ENCODE results near the gene TEX30.

Gene TEX30

DNA sequence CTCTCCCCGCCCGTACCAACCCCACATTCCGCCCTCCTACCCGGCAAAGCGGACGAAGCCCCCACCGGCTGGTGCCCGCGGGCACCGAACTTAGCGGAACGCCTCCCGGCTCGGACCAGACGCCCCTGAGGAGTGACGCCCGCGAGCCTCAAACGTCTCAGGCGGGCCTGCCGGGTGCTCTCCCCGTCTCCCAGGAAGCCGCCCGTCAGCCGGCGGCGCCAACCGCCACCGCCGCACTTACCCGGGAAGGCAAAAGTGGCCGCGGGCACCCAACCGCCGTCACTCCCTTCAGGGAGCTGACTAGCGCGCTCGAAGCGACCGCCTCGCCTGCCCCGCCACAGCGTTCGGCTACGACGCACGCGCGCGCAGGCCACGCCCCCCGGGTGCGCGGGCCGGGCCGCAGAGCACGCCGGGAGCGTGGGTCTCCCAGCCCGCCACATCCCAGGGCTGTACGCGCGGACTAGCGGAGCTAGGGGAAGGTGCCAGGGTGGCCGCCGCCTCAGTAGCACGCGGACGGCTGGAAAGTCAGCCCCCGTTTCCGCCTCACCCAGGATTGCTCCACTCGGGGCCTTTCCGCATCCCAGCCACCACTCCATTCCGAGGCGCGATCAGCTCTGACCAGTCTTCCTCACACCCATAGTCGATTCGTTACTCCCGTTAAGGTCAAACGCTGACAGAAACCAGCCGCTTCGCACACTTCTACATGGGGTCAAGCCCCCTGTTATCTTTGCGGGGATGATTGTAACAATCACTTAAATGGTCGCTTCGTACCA, at the start of gene TEX30:
TEX30 (minus strand) TSS at position 346 of the 773 bp plus-strand sequence. CDS start 3,760 bp downstream, outside the sequence.
- Histone ChIP-seq H3K4me1 (ENCODE audit: control insufficient read depth, low read depth, low read length) (no peaks in the 10 kb centered on the region), H3K27ac (ENCODE audit: low read length) (no peak within 1 kb of the TSS)

DNA sequence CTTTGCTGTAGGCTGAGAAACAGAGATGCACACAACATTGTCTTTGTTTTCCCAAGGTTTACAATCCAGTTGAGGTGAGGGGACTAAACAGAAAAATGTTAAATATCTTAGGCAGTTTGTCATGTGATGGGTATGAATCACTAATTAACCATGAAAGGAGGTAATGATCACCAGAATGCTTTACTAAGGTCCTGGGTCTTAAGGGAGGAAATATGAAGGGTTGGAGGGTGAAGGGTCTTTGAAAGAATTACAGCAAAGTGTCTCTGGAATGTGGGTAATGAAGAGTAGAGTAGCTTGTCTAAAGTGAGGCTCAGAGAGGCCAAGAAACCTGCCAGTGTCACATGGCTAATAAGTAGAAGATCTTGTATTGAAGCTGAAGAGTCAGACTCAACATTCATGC, 44.3 kb upstream of the TEX30 start:
- no peak overlapping the region for H3K9ac ChIP-seq (ENCODE audit: low read length)
- no peaks in the 10 kb centered on the region for H3K27me3 ChIP-seq (ENCODE audit: control insufficient read depth, insufficient read depth, low read length)
- H3K9me3 ChIP-seq (ENCODE audit: control insufficient read depth, low read depth, low read length), result no peaks in the 10 kb centered on the region
- H3K4me3 ChIP-seq (ENCODE audit: low read length), result no peak overlapping the region
- no peak overlapping the region for H3K27ac ChIP-seq (ENCODE audit: low read length)
- no peaks in the 10 kb centered on the region for H3K36me3 ChIP-seq (ENCODE audit: control insufficient read depth, low read depth, low read length)
- H3K4me1 ChIP-seq (ENCODE audit: control insufficient read depth, low read depth, low read length), result no peaks in the 10 kb centered on the region

More for the DNA sequence above, at the start of gene TEX30:
- Histone ChIP-seq H3K36me3 (ENCODE audit: control insufficient read depth, low read depth, low read length) (no peaks in the 10 kb centered on the region), H3K9ac (ENCODE audit: low read length) (peak within 1 kb of the TSS; percentile 58), H3K9me3 (ENCODE audit: control insufficient read depth, low read depth, low read length) (no peaks in the 10 kb centered on the region), H3K4me3 (ENCODE audit: low read length) (peak within 1 kb of the TSS; percentile 85), H3K27me3 (ENCODE audit: control insufficient read depth, insufficient read depth, low read length) (peaks cover 23% of the 10 kb centered on the region)

DNA sequence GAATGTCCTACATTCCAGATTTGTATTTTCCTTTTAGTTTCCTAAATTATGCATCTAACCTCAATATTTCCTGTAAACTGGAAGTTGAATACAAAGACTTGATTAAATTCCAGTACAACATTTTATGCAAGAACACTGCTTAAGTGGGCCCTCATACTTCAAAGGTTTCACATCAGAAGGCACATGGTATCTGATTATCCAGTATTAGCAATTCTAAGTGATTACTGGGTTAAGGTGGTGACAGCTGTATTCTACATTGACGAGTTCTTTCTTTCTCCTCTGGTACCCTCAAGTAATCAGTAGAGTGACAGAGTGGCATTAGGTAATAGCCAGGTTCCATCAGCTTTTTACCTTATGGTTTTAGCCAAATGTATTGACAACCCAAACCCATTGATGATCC, 43.7 kb upstream of the TEX30 start:
- H3K36me3 ChIP-seq (ENCODE audit: control insufficient read depth, low read depth, low read length), result no peaks in the 10 kb centered on the region
- H3K27me3 ChIP-seq (ENCODE audit: control insufficient read depth, insufficient read depth, low read length), result no peaks in the 10 kb centered on the region
- H3K4me3 ChIP-seq (ENCODE audit: low read length), result no peak overlapping the region
- peaks cover 3% of the 10 kb centered on the region for H3K4me1 ChIP-seq (ENCODE audit: control insufficient read depth, low read depth, low read length)
- no peak overlapping the region for H3K9ac ChIP-seq (ENCODE audit: low read length)
- H3K27ac ChIP-seq (ENCODE audit: low read length), result no peak overlapping the region
- H3K9me3 ChIP-seq (ENCODE audit: control insufficient read depth, low read depth, low read length), result no peaks in the 10 kb centered on the region

DNA sequence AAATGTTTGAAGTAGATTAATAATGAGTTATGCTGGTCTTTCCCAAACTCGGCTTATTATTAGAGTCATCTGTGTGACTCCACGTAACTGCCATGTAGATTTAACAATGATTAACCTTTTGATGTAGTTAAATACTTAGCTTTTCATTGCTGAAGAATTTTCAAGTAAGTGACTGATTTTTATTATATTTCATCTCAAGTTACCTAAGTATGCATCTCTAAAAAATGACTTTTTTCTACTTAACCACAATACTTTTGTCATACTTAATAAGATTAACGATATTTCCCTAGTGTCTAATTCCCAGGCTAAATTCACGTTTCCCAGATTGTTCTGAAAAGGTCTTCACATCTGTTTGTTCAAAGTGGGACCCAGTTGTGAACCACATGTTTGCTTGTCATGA, 43.1 kb upstream of the TEX30 start:
- Histone ChIP-seq H3K4me3 (ENCODE audit: low read length) (no peak overlapping the region), H3K4me1 (ENCODE audit: control insufficient read depth, low read depth, low read length) (peaks cover 3% of the 10 kb centered on the region), H3K36me3 (ENCODE audit: control insufficient read depth, low read depth, low read length) (no peaks in the 10 kb centered on the region), H3K27me3 (ENCODE audit: control insufficient read depth, insufficient read depth, low read length) (no peaks in the 10 kb centered on the region), H3K27ac (ENCODE audit: low read length) (no peak overlapping the region), H3K9ac (ENCODE audit: low read length) (no peak overlapping the region), H3K9me3 (ENCODE audit: control insufficient read depth, low read depth, low read length) (no peaks in the 10 kb centered on the region)

DNA sequence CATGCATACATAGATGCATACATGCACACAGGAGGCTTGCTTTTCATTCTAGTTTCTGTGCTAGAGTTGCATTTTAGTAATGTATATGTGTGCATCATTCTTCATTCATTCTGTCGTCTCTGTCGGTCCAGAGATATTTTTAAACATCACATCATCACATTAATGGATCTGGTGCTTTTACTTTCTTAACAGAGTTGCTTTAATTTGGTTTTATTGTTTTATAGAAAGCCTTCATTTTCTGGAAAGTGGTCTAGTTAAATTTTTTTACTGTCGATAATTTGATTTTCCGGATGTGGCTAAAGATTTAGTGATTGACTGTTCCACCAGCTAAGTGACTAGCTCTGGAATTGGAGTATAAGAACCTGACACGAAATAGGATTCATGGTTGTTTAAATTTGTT, 42.2 kb upstream of the TEX30 start:
- H3K4me3 ChIP-seq (ENCODE audit: low read length), result no peak overlapping the region
- H3K27me3 ChIP-seq (ENCODE audit: control insufficient read depth, insufficient read depth, low read length), result no peaks in the 10 kb centered on the region
- no peak overlapping the region for H3K27ac ChIP-seq (ENCODE audit: low read length)
- H3K4me1 ChIP-seq (ENCODE audit: control insufficient read depth, low read depth, low read length), result peaks cover 3% of the 10 kb centered on the region
- H3K9ac ChIP-seq (ENCODE audit: low read length), result no peak overlapping the region
- no peaks in the 10 kb centered on the region for H3K36me3 ChIP-seq (ENCODE audit: control insufficient read depth, low read depth, low read length)
- no peaks in the 10 kb centered on the region for H3K9me3 ChIP-seq (ENCODE audit: control insufficient read depth, low read depth, low read length)

DNA sequence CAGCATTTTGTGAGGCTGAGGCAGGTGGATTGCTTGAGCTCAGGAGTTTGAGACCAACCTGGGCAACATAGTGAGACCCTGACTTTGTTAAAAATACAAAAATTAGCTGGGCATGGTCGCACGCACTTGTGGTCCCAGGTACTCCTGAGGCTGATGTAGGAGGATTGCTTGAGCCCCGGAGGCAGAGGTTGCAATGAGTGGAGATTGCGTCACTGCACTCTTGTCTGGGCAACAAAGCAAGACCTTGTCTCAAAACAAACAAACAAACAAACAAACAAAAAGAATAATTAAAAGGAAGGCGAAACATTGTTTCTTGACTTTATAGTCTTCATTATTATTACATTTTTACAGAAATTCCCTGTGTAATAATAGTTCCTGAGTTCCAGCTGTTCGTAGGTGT, 41.2 kb upstream of the TEX30 start:
- Histone ChIP-seq H3K4me3 (ENCODE audit: low read length) (no peak overlapping the region), H3K27ac (ENCODE audit: low read length) (no peak overlapping the region), H3K9me3 (ENCODE audit: control insufficient read depth, low read depth, low read length) (no peaks in the 10 kb centered on the region), H3K4me1 (ENCODE audit: control insufficient read depth, low read depth, low read length) (peaks cover 3% of the 10 kb centered on the region), H3K36me3 (ENCODE audit: control insufficient read depth, low read depth, low read length) (no peaks in the 10 kb centered on the region), H3K9ac (ENCODE audit: low read length) (no peak overlapping the region), H3K27me3 (ENCODE audit: control insufficient read depth, insufficient read depth, low read length) (no peaks in the 10 kb centered on the region)

DNA sequence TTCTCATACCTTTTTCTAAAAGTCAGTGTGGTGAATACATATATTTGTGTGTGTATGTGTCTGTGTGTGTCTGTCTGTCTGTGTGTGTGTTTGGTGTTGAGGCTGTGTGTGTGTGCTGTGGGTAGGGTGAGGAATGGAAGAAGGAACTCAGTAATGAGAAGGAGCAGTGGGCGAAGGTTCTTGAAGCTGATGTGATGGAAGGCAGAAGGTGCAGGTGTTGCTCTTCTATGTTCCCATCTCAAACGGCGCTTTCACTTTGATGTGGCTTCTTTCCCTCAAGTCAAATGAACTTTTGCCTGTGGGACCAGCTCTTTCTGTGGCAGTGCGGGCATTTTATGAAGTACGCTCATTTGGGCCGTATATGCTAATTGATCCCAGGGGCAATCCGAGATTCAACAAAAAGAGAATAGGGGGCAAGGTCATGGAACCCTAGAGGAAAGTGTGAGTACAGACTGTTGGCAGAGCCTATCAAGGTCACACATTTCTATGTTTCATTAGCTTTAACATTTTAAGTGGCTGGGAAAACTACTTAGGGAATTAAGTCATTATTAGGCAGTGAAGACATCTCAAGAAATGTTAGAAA, 40.5 kb upstream of the TEX30 start:
- no peaks in the 10 kb centered on the region for H3K9me3 ChIP-seq (ENCODE audit: control insufficient read depth, low read depth, low read length)
- no peak overlapping the region for H3K4me3 ChIP-seq (ENCODE audit: low read length)
- H3K27ac ChIP-seq (ENCODE audit: low read length), result no peak overlapping the region
- H3K27me3 ChIP-seq (ENCODE audit: control insufficient read depth, insufficient read depth, low read length), result no peaks in the 10 kb centered on the region
- H3K36me3 ChIP-seq (ENCODE audit: control insufficient read depth, low read depth, low read length), result no peaks in the 10 kb centered on the region
- H3K9ac ChIP-seq (ENCODE audit: low read length), result no peak overlapping the region
- H3K4me1 ChIP-seq (ENCODE audit: control insufficient read depth, low read depth, low read length), result peaks cover 3% of the 10 kb centered on the region

DNA sequence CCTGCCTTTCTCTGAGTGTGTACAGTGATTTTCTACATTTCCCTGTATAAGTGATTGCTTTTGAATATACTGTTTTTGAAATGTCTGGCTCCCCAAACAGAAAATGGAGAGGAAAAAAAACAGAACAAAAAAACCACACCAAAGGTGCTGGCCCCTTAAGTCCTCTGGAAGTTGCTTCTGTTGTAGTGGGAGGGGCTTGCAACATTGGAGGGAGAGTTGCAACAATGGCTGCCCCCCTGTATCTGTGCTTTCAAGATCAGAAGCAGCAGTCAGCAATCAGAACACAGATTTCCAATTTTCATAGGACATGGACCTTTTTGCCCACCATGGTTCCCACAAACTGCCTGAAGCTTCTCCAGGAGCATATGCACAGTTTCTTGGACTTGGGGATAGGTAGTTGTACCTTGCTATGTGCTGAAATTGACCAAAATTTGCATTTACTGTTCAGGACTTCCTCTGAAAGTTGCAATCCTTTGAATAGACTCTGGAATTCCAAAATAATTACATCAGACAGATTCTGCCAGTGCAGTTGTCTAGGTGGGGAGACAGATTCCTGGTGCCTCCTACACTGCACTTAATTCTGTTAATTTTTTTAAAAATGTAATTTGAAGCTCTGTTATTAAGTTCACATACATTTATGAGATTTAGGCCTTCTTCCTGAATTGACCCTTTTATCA, 39.2 kb upstream of the TEX30 start:
- H3K4me1 ChIP-seq (ENCODE audit: control insufficient read depth, low read depth, low read length), result peaks cover 3% of the 10 kb centered on the region
- no peak overlapping the region for H3K27ac ChIP-seq (ENCODE audit: low read length)
- no peaks in the 10 kb centered on the region for H3K9me3 ChIP-seq (ENCODE audit: control insufficient read depth, low read depth, low read length)
- no peak overlapping the region for H3K4me3 ChIP-seq (ENCODE audit: low read length)
- H3K27me3 ChIP-seq (ENCODE audit: control insufficient read depth, insufficient read depth, low read length), result no peaks in the 10 kb centered on the region
- no peak overlapping the region for H3K9ac ChIP-seq (ENCODE audit: low read length)
- H3K36me3 ChIP-seq (ENCODE audit: control insufficient read depth, low read depth, low read length), result no peaks in the 10 kb centered on the region

DNA sequence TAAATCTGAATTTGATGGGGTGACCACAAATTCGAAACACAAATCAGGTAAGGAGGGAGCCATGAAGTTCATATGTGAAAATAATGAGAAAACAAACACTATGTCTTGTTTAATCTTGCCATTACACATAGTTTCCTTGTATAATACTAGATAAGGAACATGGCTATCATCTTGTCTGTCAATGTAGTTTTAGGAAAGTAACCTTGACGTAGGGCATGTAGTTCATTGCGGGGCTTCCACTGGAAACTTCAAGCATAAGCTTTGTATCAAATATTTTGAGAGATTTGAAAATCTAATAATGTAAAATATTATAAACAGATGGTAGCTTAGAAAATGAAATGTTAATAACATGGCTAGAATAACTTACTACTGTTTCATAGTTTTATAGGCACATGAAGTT, 34.1 kb upstream of the TEX30 start:
- no peak overlapping the region for H3K9ac ChIP-seq (ENCODE audit: low read length)
- peaks cover 1% of the 10 kb centered on the region for H3K4me1 ChIP-seq (ENCODE audit: control insufficient read depth, low read depth, low read length)
- H3K27me3 ChIP-seq (ENCODE audit: control insufficient read depth, insufficient read depth, low read length), result no peaks in the 10 kb centered on the region
- H3K9me3 ChIP-seq (ENCODE audit: control insufficient read depth, low read depth, low read length), result no peaks in the 10 kb centered on the region
- H3K36me3 ChIP-seq (ENCODE audit: control insufficient read depth, low read depth, low read length), result no peaks in the 10 kb centered on the region
- no peak overlapping the region for H3K27ac ChIP-seq (ENCODE audit: low read length)
- H3K4me3 ChIP-seq (ENCODE audit: low read length), result no peak overlapping the region

DNA sequence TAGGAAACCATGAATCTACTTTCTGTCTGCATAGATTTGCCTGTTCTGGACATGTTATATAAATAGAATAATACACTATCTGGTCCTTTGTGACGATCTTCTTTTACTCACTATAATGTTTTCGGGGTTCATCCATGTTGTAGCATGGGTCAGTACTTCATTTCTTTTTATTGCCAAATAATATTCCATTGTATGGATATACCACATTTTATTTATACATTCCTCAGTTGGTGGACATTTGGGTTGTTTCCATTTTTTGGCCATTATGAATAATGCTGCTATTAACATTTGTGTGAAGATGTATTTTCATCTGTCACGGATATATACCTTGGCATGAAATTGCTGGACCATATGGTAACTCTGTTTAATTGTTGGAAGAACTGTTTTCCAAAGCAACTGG, 32.1 kb upstream of the TEX30 start:
- H3K4me1 ChIP-seq (ENCODE audit: control insufficient read depth, low read depth, low read length), result no peaks in the 10 kb centered on the region
- H3K4me3 ChIP-seq (ENCODE audit: low read length), result no peak overlapping the region
- H3K9ac ChIP-seq (ENCODE audit: low read length), result no peak overlapping the region
- H3K27me3 ChIP-seq (ENCODE audit: control insufficient read depth, insufficient read depth, low read length), result peaks cover 5% of the 10 kb centered on the region
- H3K27ac ChIP-seq (ENCODE audit: low read length), result no peak overlapping the region
- H3K9me3 ChIP-seq (ENCODE audit: control insufficient read depth, low read depth, low read length), result no peaks in the 10 kb centered on the region
- no peaks in the 10 kb centered on the region for H3K36me3 ChIP-seq (ENCODE audit: control insufficient read depth, low read depth, low read length)

DNA sequence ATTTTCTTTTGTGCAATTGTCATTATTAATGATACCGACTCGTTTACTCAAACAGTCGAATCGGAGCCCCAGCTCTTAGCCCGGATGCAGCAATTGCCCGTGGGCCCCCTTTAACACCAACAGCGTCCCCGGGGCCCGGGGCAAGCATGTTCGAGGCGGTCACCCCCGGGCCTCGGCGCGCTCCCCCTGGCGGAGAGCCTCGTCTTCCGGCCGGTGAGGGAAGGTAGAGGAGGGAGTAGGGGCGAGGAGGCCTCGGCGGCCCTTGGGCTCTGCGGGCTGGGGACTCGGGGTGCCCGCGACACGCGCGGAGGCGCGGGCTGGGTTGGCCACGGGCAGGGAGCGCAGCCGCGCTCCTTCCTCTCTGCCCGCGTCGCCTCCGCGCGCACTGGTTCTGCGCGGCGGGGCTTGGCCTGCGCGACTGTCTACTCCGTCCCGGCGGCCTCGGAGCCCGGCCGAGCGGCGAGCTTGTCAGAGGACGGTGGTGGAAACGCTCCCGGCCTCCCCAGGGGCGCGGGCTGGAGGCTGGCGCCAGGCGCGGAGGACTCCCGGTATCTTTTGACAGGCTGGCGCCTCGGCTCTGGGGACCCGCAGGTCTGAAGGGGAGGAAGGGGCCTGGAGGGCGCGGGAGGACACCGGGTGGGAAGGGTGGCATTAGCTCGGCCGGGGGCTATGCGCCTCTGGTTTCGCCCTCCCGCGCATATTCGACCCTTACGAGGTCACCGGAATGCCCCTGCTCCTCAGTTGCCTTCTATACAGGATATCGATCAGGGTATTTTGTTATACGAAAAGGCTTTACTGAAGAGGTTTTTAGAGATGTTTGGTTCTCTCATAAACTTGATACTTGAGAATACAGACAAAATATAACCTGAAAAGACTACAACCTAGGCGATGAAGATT, 26.8 kb upstream of the TEX30 start:
- no peak overlapping the region for H3K27ac ChIP-seq (ENCODE audit: low read length)
- peaks cover 28% of the 10 kb centered on the region for H3K27me3 ChIP-seq (ENCODE audit: control insufficient read depth, insufficient read depth, low read length)
- H3K9ac ChIP-seq (ENCODE audit: low read length), result peak overlapping the region; percentile 36
- no peaks in the 10 kb centered on the region for H3K9me3 ChIP-seq (ENCODE audit: control insufficient read depth, low read depth, low read length)
- H3K36me3 ChIP-seq (ENCODE audit: control insufficient read depth, low read depth, low read length), result no peaks in the 10 kb centered on the region
- peak overlapping the region; percentile 77 for H3K4me3 ChIP-seq (ENCODE audit: low read length)
- H3K4me1 ChIP-seq (ENCODE audit: control insufficient read depth, low read depth, low read length), result no peaks in the 10 kb centered on the region
